ENCODE measurements around the gene ZBTB49. TPM values are rescaled to one million over a fixed set of nuclear protein-coding genes. Genes with fewer than 3 reads are reported as not detected.
"Not testable (repeated sequence)": the region's sequence is repeated elsewhere in the genome, so short reads cannot be mapped to it uniquely, and the experiment has no call there.

Gene ZBTB49
- total and polyA plus RNA-seq, 2 donors (not counting 3 experiments of a cell fraction or from before 2014, with no cell fraction given) = 3.8 to 5.8 TPM

GRCh38 chr4:4348585-4348984, 58.5 kb downstream of the ZBTB49 start:
- H4K20me1 ChIP-seq (replicated peaks; ENCODE audit: control insufficient read depth, extremely low read depth, insufficient read depth, low read length); H3K79me2 ChIP-seq (ENCODE audit: control insufficient read depth, insufficient read depth, low read length); POLR2A ChIA-PET; H3K27ac ChIP-seq (ENCODE audit: insufficient read depth, low read depth, low read length); DNase-seq (ENCODE audit: low read depth, low spot score); intact Hi-C loops (cut with micrococcal nuclease); H3K4me3 ChIP-seq (replicated peaks in 1 of 3; ENCODE audit: insufficient read depth in 1 of 3, low read depth in 1 of 3, low read length in 3 of 3); dilution Hi-C loops (cut with MboI; ENCODE audit: extremely low pct_ligation_motif_present, low sequenced_read_pairs); CTCF ChIA-PET; H3K4me2 ChIP-seq (ENCODE audit: insufficient read depth, low read length); H3K27me3 ChIP-seq (ENCODE audit: control insufficient read depth in 2 of 2, insufficient read depth in 2 of 2, low read length in 2 of 2); FAIRE-seq; H3K9me1 ChIP-seq (replicated peaks; ENCODE audit: control insufficient read depth, extremely low read depth, insufficient read depth, low read length); H3K9ac ChIP-seq (replicated peaks; ENCODE audit: extremely low read depth, insufficient read depth, low read length); BruUV-seq (replicated peaks); H2AFZ ChIP-seq (ENCODE audit: low read depth, low read length); H3K36me3 ChIP-seq (ENCODE audit: control insufficient read depth in 2 of 2, extremely low read depth in 1 of 2, insufficient read depth in 2 of 2, low read length in 2 of 2); H3K4me1 ChIP-seq (ENCODE audit: control insufficient read depth, extremely low read depth, insufficient read depth, low read length); H3K9me3 ChIP-seq (replicated peaks; ENCODE audit: control insufficient read depth, insufficient read depth, low read length): not testable (repeated sequence)

- Histone ChIP-seq H3K9me1 (replicated peaks; ENCODE audit: control insufficient read depth, extremely low read depth, insufficient read depth, low read length) (no peaks in the 10 kb centered on the region), H3K9me3 (replicated peaks; ENCODE audit: control insufficient read depth, insufficient read depth, low read length) (no peaks in the 10 kb centered on the region), H3K4me3 (replicated peaks in 1 of 3; ENCODE audit: insufficient read depth in 1 of 3, low read depth in 1 of 3, low read length in 3 of 3) (no peak overlapping the region), H3K27me3 (ENCODE audit: control insufficient read depth in 2 of 2, insufficient read depth in 2 of 2, low read length in 2 of 2) (peaks cover under 1 to 2% of the 10 kb centered on the region in 2 experiments), H3K79me2 (ENCODE audit: control insufficient read depth, insufficient read depth, low read length) (no peaks in the 10 kb centered on the region), H3K4me2 (ENCODE audit: insufficient read depth, low read length) (no peak overlapping the region), H2AFZ (ENCODE audit: low read depth, low read length) (no peak overlapping the region), H3K4me1 (ENCODE audit: control insufficient read depth, extremely low read depth, insufficient read depth, low read length) (no peaks in the 10 kb centered on the region), H3K36me3 (ENCODE audit: control insufficient read depth in 2 of 2, extremely low read depth in 1 of 2, insufficient read depth in 2 of 2, low read length in 2 of 2) (no peaks in the 10 kb centered on the region), H4K20me1 (replicated peaks; ENCODE audit: control insufficient read depth, extremely low read depth, insufficient read depth, low read length) (no peaks in the 10 kb centered on the region), H3K9ac (replicated peaks; ENCODE audit: extremely low read depth, insufficient read depth, low read length) (no peak overlapping the region), H3K27ac (ENCODE audit: insufficient read depth, low read depth, low read length) (no peak overlapping the region)
- POLR2A ChIA-PET = no interaction called here
- no TSS peak for BruUV-seq (replicated peaks)
- intact Hi-C loops (cut with micrococcal nuclease) (no loop called here), dilution Hi-C loops (cut with MboI; ENCODE audit: extremely low pct_ligation_motif_present, low sequenced_read_pairs) (no loop called here)
- CTCF ChIA-PET = interaction anchor here (1.3 kb wide), 1 partner anchor 9 kb away, joined by 4 read pairs; no protein-coding TSS in a partner anchor
- DNase-seq (ENCODE audit: low read depth, low spot score) (no peak), FAIRE-seq (peak; percentile 12)
- TF ChIP-seq MAX (IDR thresholded peaks at IDR 0.05; ENCODE audit: insufficient read depth, insufficient read length) = no peak
- no peak for TF ChIP-seq JUN (IDR thresholded peaks at IDR 0.05; ENCODE audit: borderline replicate concordance, insufficient read depth, insufficient read length, low read depth)
- TF ChIP-seq GATA2 (IDR thresholded peaks at IDR 0.05; ENCODE audit: insufficient read depth, insufficient read length, low read depth, low read length) = no peak
- no peak for TF ChIP-seq POLR2AphosphoS5 (IDR thresholded peaks at IDR 0.05; ENCODE audit: insufficient read depth, low read depth, low read length)
- no peak for TF ChIP-seq EZH2 (IDR thresholded peaks at IDR 0.05; ENCODE audit: borderline replicate concordance, low read depth, low read length, severe bottlenecking)
- no peak for TF ChIP-seq FOS (IDR thresholded peaks at IDR 0.05; ENCODE audit: borderline replicate concordance, insufficient read depth, low read length)
- TF ChIP-seq POLR2A (IDR thresholded peaks at IDR 0.05; ENCODE audit: low read depth, low read length) = no peak
- no peak for TF ChIP-seq CTCF (IDR thresholded peaks at IDR 0.05; ENCODE audit: extremely low read depth in 1 of 2, insufficient read depth in 1 of 2, low read depth in 1 of 2, low read length in 2 of 2)
- TF ChIP-seq MYC (IDR thresholded peaks at IDR 0.05; ENCODE audit: low read depth, low read length) = no peak
Observed at GRCh38 chr4:4349867-4350266, 59.8 kb downstream of the ZBTB49 start.

All from endothelial cell of umbilical vein (primary cell).